ENCODE results near the gene MDC1.

MDC1 gene

DNA sequence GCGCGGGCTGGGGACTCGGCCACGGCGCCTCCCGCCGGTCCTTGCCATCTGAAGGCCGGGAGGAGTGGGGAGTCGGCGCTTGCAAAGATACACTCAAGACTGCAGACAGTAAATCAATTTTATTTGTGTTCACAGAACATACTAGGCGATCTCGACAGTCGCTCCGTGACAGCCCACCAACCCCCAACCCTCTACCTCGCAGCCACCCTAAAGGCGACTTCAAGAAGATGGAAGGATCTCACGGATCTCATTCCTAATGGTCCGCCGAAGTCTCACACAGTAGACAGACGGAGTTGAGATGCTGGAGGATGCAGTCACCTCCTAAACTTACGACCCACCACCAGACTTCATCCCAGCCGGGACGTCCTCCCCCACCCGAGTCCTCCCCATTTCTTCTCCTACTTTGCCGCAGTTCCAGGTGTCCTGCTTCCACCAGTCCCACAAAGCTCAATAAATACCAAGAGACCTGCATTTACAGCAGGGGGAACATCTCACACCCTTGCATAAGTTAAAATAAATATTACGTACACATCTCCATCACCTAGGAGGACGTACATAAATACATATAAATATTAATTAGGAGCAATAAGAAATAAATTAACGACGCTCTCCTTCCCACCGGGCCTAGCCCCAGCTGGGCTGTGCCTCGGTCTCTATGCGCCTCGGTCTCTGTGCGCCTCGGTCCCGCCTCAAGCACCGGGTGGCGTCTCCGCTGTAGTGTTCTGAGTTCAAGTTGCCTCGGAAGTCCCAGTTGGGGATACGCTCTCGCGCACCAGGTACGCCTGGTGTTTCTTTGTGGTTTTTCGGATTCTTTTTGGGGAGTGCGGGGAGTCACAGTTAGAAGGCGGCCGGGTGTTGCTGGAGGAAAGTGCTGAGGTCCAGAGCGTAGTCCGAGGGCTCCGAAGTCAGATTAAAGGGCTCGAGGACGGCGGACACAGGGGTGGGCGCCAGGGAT is 26.3 kb upstream of the MDC1 start:
- TF ChIP-seq, protein P1, sequence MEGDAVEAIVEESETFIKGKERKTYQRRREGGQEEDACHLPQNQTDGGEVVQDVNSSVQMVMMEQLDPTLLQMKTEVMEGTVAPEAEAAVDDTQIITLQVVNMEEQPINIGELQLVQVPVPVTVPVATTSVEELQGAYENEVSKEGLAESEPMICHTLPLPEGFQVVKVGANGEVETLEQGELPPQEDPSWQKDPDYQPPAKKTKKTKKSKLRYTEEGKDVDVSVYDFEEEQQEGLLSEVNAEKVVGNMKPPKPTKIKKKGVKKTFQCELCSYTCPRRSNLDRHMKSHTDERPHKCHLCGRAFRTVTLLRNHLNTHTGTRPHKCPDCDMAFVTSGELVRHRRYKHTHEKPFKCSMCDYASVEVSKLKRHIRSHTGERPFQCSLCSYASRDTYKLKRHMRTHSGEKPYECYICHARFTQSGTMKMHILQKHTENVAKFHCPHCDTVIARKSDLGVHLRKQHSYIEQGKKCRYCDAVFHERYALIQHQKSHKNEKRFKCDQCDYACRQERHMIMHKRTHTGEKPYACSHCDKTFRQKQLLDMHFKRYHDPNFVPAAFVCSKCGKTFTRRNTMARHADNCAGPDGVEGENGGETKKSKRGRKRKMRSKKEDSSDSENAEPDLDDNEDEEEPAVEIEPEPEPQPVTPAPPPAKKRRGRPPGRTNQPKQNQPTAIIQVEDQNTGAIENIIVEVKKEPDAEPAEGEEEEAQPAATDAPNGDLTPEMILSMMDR (IDR thresholded peaks at IDR 0.05; ENCODE audit: low read depth, low read length, missing control alignments): no peak
- DNase-seq (ENCODE audit: low read depth): no peak
- peak overlapping the region; percentile 85 for H3K4me3 ChIP-seq (ENCODE audit: low read depth, low read length)

DNA sequence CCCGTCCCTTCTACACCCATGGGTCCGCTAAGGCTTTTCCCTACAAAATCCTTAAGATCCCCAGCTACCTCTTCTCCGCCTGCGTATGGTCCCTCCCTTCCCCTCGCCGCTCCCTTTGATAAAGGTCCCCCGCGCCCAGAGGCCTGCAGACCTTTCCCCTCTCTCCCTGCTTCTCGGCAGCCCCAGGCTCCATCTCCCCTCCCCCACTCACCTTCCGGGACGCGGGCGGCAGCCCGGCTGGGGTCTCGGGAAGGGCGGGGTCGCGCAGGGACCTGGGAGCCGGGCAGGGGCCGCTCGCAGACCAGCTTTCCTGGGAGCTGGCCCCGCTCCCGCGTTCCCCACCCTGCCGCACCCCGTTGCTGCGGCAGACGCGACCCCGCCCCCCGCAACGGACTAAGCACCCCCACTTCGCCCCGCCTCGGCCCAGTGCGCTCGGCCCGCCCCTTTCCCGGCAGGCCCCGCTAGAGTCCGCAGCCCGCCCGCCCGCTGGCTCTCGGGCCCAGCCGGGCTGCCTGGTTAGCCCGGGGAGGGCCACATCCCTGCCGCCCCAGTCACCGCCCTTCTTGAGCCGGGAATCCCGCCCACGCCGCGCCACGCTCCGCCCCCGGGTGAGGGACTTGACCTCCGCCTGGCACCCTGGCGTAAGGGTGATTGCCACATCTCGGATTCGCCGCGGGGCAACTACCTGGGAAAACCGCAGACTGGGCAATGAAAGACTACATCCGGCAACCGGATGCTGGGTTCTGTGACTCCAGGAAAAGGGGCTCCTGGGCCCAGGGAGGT is 25.4 kb upstream of the MDC1 start, which contains the start of gene FLOT1:
Gene FLOT1, minus strand, starts transcription at position 372 of the 783 bp plus-strand sequence. CDS start 498 bp downstream, outside the sequence.
- TF ChIP-seq, protein P1 (IDR thresholded peaks at IDR 0.05; ENCODE audit: low read depth, low read length, missing control alignments): no peak
- peak within 1 kb of the TSS; percentile 85 for H3K4me3 ChIP-seq (ENCODE audit: low read depth, low read length)
- no peak for DNase-seq (ENCODE audit: low read depth)

DNA sequence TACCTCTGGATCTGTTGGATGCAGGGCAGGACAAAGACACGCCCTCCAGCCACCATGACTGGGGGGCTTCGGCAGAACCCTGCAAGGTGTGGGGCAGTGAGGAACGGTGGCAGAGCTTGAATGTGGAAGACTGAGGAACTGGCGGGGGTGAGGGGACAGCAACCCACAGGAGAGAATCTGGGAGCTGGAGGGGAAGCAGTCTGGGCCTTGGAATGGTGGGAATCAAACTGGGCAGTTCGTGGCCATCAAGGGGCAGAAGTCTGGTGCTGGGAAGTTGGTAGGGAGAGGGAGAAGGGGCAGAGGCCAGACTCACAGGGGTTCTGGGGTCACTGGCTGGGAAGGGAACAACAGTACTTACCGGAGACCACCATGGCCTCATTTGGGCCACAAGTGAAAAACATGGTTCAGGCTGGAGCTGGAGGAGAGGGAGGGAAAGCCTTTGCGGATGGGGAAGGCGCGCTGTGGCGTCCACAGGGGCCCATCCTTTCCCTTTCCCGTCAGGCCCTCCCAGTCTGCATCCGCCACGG is 24.8 kb upstream of the MDC1 start:
- DNase-seq (ENCODE audit: low read depth): no peak
- H3K4me3 ChIP-seq (ENCODE audit: low read depth, low read length): peak overlapping the region; percentile 85
- TF ChIP-seq, protein P1 (IDR thresholded peaks at IDR 0.05; ENCODE audit: low read depth, low read length, missing control alignments): no peak

DNA sequence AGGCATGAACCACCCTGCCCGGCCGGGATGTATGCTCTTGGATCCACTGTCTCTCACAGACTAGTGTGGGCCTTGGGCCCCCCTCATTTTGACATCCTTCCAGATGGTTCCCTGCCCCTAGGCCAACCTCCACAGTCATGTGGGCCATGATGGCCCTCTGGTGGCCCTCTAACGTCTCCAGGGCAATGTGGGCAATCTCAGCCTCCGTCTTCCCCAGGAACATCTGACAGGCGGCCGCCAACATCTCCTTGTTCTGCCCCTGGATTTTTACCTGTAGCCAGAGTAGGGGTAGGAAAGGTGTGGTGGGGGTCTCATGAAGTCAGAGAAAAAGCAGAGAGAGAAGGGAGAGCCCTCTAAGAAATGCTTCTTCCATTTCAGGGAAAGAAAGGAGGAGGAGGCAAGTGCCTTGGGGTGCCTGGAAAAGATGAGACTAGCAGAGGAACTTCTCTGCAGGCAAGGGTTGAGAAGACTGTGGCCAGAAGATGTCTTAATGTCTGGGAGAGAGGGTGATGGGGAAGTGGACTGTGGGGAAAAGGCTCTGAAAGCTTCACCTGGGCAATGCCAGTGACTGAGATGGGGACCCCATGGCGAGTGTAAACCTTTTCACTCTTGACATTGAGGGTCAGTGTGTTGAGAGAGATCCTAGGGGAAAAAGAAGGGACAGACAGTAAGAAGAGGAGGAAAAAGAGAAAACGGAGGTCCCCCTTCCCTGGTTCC is 24.1 kb upstream of the MDC1 start:
- TF ChIP-seq, protein P1 (IDR thresholded peaks at IDR 0.05; ENCODE audit: low read depth, low read length, missing control alignments): no peak
- no peak for DNase-seq (ENCODE audit: low read depth)
- peak overlapping the region; percentile 85 for H3K4me3 ChIP-seq (ENCODE audit: low read depth, low read length)

DNA sequence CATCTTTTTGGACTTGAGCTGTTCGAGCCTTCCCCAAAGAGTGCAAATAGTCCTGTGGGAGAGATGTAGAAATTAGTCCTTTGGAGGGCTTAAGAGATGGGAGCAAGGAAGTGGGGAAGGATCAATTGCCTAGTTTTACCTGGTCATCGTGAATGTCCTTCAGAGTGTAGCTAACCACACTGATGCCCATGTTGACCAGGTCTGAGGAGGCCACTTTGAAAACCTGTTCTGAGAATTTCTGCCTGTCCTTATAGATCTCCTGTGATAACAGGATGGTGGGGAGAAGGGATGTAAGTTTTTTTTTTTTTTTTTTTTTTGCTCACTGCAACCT is 23.4 kb upstream of the MDC1 start:
- DNase-seq (ENCODE audit: low read depth): no peak
- TF ChIP-seq, protein P1 (IDR thresholded peaks at IDR 0.05; ENCODE audit: low read depth, low read length, missing control alignments): no peak
- H3K4me3 ChIP-seq (ENCODE audit: low read depth, low read length): no peak overlapping the region

DNA sequence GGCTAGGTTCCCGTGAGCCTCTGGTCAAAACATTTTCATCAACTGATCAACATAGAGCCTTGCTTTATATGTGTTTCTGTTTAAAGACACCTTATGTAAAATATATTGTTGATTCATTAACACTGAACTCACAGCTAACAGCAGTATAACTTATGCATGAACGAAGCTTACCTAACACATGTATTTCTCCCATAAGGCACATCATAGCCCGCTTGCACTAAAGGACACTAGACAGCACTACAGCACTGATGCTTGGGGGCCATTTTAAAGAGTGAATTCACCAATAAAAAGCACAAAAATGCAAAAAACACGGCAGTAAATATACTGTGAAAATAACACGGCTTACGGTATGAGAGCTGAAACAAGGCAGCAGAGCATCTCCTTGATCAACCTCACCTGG is 21.5 kb upstream of the MDC1 start:
- no peak overlapping the region for H3K4me3 ChIP-seq (ENCODE audit: low read depth, low read length)
- DNase-seq (ENCODE audit: low read depth): no peak
- TF ChIP-seq, protein P1 (IDR thresholded peaks at IDR 0.05; ENCODE audit: low read depth, low read length, missing control alignments): no peak
